ENCODE measurements around the gene MTREX. TPM values are rescaled to one million over a fixed set of nuclear protein-coding genes. Genes with fewer than 3 reads are reported as not detected.

The MTREX gene
- total and polyA plus RNA-seq, 4 donors: 10.0 to 43.8 (median 23.7) TPM

DNA sequence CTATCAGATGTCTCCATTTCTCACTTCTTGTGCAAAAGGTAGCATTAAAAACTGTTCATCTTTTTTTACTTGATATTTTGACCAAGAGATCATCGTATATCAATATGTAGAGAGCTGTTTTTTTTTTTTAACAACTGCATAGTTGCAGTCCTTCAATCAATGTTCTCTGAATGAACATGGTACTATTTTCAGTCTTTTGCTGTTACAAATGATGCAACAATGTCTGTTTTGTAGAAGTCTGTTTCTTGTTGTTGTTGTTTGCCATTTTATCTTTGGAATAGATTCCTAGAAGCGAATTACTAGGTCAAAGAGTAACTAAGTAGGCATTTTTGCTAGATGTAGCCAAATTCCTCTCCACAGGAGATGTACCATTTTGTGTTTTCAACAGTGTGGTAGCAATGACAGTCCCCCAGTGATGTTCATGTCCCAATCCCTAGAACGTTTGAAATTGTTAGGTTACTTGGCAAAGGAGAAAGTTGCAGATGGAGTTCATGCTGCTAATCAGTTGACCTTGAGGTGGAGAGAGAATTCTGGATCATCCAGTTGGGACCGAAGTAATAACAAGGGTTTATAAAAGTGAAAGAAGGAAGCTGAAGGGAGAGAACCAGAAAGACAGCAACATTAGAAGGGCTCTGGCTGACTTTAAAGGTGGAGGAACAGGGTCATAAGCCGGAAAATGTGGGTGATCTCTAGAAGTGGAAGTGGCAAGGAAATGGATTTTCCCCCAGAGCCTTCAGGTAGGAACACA, 6.3 kb downstream of the MTREX start (continued):
- TF ChIP-seq HNF4A (conservative IDR thresholded peaks at IDR 0.05): no peak
- TF ChIP-seq JUND (IDR thresholded peaks at IDR 0.05): no peak
- TF ChIP-seq YY1 (IDR thresholded peaks at IDR 0.05): no peak
- TF ChIP-seq, protein P1, sequence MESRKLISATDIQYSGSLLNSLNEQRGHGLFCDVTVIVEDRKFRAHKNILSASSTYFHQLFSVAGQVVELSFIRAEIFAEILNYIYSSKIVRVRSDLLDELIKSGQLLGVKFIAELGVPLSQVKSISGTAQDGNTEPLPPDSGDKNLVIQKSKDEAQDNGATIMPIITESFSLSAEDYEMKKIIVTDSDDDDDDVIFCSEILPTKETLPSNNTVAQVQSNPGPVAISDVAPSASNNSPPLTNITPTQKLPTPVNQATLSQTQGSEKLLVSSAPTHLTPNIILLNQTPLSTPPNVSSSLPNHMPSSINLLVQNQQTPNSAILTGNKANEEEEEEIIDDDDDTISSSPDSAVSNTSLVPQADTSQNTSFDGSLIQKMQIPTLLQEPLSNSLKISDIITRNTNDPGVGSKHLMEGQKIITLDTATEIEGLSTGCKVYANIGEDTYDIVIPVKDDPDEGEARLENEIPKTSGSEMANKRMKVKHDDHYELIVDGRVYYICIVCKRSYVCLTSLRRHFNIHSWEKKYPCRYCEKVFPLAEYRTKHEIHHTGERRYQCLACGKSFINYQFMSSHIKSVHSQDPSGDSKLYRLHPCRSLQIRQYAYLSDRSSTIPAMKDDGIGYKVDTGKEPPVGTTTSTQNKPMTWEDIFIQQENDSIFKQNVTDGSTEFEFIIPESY (IDR thresholded peaks at IDR 0.05): no peak
- TF ChIP-seq GABPA (IDR thresholded peaks at IDR 0.05 in 1 of 2, conservative IDR thresholded peaks at IDR 0.05 in 1 of 2): no peak
- TF ChIP-seq FOXA1 (IDR thresholded peaks at IDR 0.05): no peak

DNA sequence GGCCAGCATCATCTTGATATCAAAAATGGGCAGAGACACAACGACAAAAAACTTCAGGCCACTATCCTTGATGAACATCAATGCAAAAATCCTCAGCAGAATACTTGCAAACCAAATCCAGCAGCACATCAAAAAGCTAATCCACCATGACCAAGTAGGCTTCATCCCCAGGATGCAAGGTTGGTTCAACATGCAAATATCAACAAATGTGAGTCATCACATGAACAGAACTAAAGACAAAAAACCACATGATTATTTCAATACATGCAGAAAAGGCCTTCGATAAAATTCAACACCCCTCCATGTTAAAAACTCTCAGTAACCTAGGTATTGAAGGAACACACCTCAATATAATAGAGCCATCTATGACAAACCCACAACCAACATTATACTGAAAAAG, 8.5 kb downstream of the MTREX start:
- H3K9me3 ChIP-seq (ENCODE audit: control insufficient read depth in 4 of 4, low read length in 3 of 4): no peaks in the 10 kb centered on the region
- H3K27ac ChIP-seq (ENCODE audit: low read depth in 1 of 2, low read length in 2 of 2): no peak overlapping the region
- H3K9ac ChIP-seq (ENCODE audit: low read depth in 1 of 2, low read length in 2 of 2): no peak overlapping the region
- no peaks in the 10 kb centered on the region for H3K36me3 ChIP-seq (ENCODE audit: control insufficient read depth in 4 of 4, insufficient read depth in 3 of 4, low read depth in 1 of 4, low read length in 3 of 4)
- H3K4me1 ChIP-seq (ENCODE audit: control insufficient read depth in 4 of 4, insufficient read depth in 4 of 4, low read length in 3 of 4): peaks cover 1 to 9% (median 3%) of the 10 kb centered on the region in 4 donors
- no peak for TF ChIP-seq SP1 (IDR thresholded peaks at IDR 0.05)
- TF ChIP-seq, protein P2, sequence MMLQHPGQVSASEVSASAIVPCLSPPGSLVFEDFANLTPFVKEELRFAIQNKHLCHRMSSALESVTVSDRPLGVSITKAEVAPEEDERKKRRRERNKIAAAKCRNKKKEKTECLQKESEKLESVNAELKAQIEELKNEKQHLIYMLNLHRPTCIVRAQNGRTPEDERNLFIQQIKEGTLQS (IDR thresholded peaks at IDR 0.05): no peak
- TF ChIP-seq RXRA (IDR thresholded peaks at IDR 0.05): no peak
- no peak for TF ChIP-seq NR2F2 (IDR thresholded peaks at IDR 0.05)
- TF ChIP-seq FOXA1 (IDR thresholded peaks at IDR 0.05): no peak
- TF ChIP-seq GABPA (IDR thresholded peaks at IDR 0.05 in 1 of 2, conservative IDR thresholded peaks at IDR 0.05 in 1 of 2): no peak
- TF ChIP-seq HNF4G (IDR thresholded peaks at IDR 0.05): no peak
- TF ChIP-seq, protein P1 (IDR thresholded peaks at IDR 0.05): no peak
- TF ChIP-seq JUND (IDR thresholded peaks at IDR 0.05): no peak
- no peak overlapping the region for H3K4me3 ChIP-seq (ENCODE audit: low read depth in 1 of 3, low read length in 3 of 3)
- WGBS: 98% methylated on average over 2 of the region's 2 CpGs
- DNase-seq (ENCODE audit: low spot score): no peak
- H3K27me3 ChIP-seq (ENCODE audit: control insufficient read depth in 4 of 4, insufficient read depth in 4 of 4, low read length in 3 of 4): no peaks in the 10 kb centered on the region

DNA sequence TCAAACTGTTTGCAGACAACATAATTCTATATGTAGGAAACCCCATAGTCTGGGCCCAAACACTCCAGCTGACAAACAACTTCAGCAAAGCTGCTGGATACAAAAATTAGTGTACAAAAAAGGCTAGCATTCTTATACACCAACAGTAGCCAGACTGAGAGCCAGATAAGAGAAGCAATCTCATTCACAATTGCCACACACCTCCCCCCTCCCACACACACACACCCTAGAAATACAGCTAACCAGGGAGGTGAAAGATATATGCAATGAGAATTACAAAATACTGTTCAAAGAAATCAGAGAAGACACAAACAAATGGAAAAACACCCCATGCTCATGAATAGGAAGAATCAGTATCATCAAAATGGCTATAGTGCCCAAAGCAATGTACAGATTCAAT, 9.0 kb downstream of the MTREX start:
- Histone ChIP-seq H3K36me3 (ENCODE audit: control insufficient read depth in 4 of 4, insufficient read depth in 3 of 4, low read depth in 1 of 4, low read length in 3 of 4) (no peaks in the 10 kb centered on the region), H3K4me3 (ENCODE audit: low read depth in 1 of 3, low read length in 3 of 3) (no peak overlapping the region), H3K9me3 (ENCODE audit: control insufficient read depth in 4 of 4, low read length in 3 of 4) (no peaks in the 10 kb centered on the region), H3K9ac (ENCODE audit: low read depth in 1 of 2, low read length in 2 of 2) (no peak overlapping the region), H3K27me3 (ENCODE audit: control insufficient read depth in 4 of 4, insufficient read depth in 4 of 4, low read length in 3 of 4) (no peaks in the 10 kb centered on the region), H3K27ac (ENCODE audit: low read depth in 1 of 2, low read length in 2 of 2) (no peak overlapping the region), H3K4me1 (ENCODE audit: control insufficient read depth in 4 of 4, insufficient read depth in 4 of 4, low read length in 3 of 4) (peaks cover 1 to 9% (median 3%) of the 10 kb centered on the region in 4 donors)
- no peak for DNase-seq (ENCODE audit: low spot score)
- TF ChIP-seq JUND (IDR thresholded peaks at IDR 0.05): no peak
- TF ChIP-seq, protein P3, sequence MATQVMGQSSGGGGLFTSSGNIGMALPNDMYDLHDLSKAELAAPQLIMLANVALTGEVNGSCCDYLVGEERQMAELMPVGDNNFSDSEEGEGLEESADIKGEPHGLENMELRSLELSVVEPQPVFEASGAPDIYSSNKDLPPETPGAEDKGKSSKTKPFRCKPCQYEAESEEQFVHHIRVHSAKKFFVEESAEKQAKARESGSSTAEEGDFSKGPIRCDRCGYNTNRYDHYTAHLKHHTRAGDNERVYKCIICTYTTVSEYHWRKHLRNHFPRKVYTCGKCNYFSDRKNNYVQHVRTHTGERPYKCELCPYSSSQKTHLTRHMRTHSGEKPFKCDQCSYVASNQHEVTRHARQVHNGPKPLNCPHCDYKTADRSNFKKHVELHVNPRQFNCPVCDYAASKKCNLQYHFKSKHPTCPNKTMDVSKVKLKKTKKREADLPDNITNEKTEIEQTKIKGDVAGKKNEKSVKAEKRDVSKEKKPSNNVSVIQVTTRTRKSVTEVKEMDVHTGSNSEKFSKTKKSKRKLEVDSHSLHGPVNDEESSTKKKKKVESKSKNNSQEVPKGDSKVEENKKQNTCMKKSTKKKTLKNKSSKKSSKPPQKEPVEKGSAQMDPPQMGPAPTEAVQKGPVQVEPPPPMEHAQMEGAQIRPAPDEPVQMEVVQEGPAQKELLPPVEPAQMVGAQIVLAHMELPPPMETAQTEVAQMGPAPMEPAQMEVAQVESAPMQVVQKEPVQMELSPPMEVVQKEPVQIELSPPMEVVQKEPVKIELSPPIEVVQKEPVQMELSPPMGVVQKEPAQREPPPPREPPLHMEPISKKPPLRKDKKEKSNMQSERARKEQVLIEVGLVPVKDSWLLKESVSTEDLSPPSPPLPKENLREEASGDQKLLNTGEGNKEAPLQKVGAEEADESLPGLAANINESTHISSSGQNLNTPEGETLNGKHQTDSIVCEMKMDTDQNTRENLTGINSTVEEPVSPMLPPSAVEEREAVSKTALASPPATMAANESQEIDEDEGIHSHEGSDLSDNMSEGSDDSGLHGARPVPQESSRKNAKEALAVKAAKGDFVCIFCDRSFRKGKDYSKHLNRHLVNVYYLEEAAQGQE (IDR thresholded peaks at IDR 0.05): no peak
- TF ChIP-seq FOXA2 (IDR thresholded peaks at IDR 0.05): no peak
- TF ChIP-seq YY1 (IDR thresholded peaks at IDR 0.05): no peak
- TF ChIP-seq, protein P2 (IDR thresholded peaks at IDR 0.05): no peak
- TF ChIP-seq, protein P4, sequence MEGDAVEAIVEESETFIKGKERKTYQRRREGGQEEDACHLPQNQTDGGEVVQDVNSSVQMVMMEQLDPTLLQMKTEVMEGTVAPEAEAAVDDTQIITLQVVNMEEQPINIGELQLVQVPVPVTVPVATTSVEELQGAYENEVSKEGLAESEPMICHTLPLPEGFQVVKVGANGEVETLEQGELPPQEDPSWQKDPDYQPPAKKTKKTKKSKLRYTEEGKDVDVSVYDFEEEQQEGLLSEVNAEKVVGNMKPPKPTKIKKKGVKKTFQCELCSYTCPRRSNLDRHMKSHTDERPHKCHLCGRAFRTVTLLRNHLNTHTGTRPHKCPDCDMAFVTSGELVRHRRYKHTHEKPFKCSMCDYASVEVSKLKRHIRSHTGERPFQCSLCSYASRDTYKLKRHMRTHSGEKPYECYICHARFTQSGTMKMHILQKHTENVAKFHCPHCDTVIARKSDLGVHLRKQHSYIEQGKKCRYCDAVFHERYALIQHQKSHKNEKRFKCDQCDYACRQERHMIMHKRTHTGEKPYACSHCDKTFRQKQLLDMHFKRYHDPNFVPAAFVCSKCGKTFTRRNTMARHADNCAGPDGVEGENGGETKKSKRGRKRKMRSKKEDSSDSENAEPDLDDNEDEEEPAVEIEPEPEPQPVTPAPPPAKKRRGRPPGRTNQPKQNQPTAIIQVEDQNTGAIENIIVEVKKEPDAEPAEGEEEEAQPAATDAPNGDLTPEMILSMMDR (IDR thresholded peaks at IDR 0.05; ENCODE audit: low read depth, low read length, missing input control): no peak
- no peak for TF ChIP-seq FOXA1 (IDR thresholded peaks at IDR 0.05)
- TF ChIP-seq HNF4G (IDR thresholded peaks at IDR 0.05): no peak
- TF ChIP-seq EGR1 (IDR thresholded peaks at IDR 0.05; ENCODE audit: low read depth in 2 of 2): no peak
- no peak for TF ChIP-seq TAF1 (conservative IDR thresholded peaks at IDR 0.05)
- no peak for TF ChIP-seq RAD21 (IDR thresholded peaks at IDR 0.05)
- no peak for TF ChIP-seq GABPA (IDR thresholded peaks at IDR 0.05 in 1 of 2, conservative IDR thresholded peaks at IDR 0.05 in 1 of 2)
- no peak for TF ChIP-seq NR2F2 (IDR thresholded peaks at IDR 0.05)

Data from liver (tissue), 9 donors.